PC-9 (cell line): ENCODE results near the gene CFAP99.

ENCODE experiments used
- CTCF ChIP-seq: fragments of 200-600 bp; sonication (generic); conservative IDR thresholded peaks from 2 replicates; pipeline ENCODE4 v1.6.1; 2017; ENCODE audit warnings: mixed run types, antibody characterized with exemption, mild to moderate bottlenecking, moderate library complexity
- EZH2 ChIP-seq: fragments of 200-600 bp; sonication (generic); IDR thresholded peaks from 2 replicates; pipeline ENCODE4 v1.8.0; 2017; ENCODE audit warnings: antibody characterized with exemption, low read depth

- TF ChIP-seq CTCF (no peak), EZH2 (no peak)
Observed at GRCh38 chr4:2425386-2426068, 6.8 kb downstream of the CFAP99 start.
